HG02798 (cell line): ENCODE measurements around the gene TTC39B.
"Not testable (repeated sequence)": the region's sequence is repeated elsewhere in the genome, so short reads cannot be mapped to it uniquely, and the experiment has no call there.

Source experiments
- ATAC-seq: cut with Tn5 transposase; IDR thresholded peaks from one replicate; pipeline ENCODE4 v1.9.1; 2021; ENCODE audit warnings: mild to moderate bottlenecking; ENCODE audit not compliant: unreplicated experiment, poor library complexity

TTC39B gene

GRCh38 chr9:15232706-15233280, 74.2 kb downstream of the TTC39B start:
- not testable (repeated sequence) for ATAC-seq

GRCh38 chr9:15231788-15232635, 75.0 kb downstream of the TTC39B start:
- ATAC-seq = peak; percentile 79

GRCh38 chr9:15229409-15229808, 77.6 kb downstream of the TTC39B start:
- ATAC-seq = no peak

GRCh38 chr9:15227491-15227890, 79.5 kb downstream of the TTC39B start:
- no peak for ATAC-seq

- ATAC-seq = no peak
These were observed 81.4 kb downstream of the TTC39B start for GRCh38 chr9:15225564-15226126.

GRCh38 chr9:15222313-15222712, 84.7 kb downstream of the TTC39B start:
- ATAC-seq = no peak

- ATAC-seq = no peak
These were observed 85.3 kb downstream of the TTC39B start for GRCh38 chr9:15221746-15222145.

GRCh38 chr9:15220658-15221318, 86.2 kb downstream of the TTC39B start:
- no peak for ATAC-seq

GRCh38 chr9:15219546-15219945, 87.5 kb downstream of the TTC39B start:
- ATAC-seq = no peak

- ATAC-seq = no peak
These were observed 88.0 kb downstream of the TTC39B start for GRCh38 chr9:15218994-15219393.

GRCh38 chr9:15213249-15213648, 93.8 kb downstream of the TTC39B start:
- no peak for ATAC-seq

- peak; percentile 9 for ATAC-seq
These were observed 95.1 kb downstream of the TTC39B start for GRCh38 chr9:15211815-15212495.

GRCh38 chr9:15211160-15211814, 95.7 kb downstream of the TTC39B start:
- ATAC-seq = peak; percentile 81

- no peak for ATAC-seq
These were observed 99.9 kb downstream of the TTC39B start for GRCh38 chr9:15206903-15207696.

GRCh38 chr9:15205632-15206420, 101.2 kb downstream of the TTC39B start:
- ATAC-seq = no peak

GRCh38 chr9:15203581-15203980, 103.4 kb downstream of the TTC39B start:
- no peak for ATAC-seq

- no peak for ATAC-seq
These were observed 106.9 kb downstream of the TTC39B start for GRCh38 chr9:15200111-15200510.

- ATAC-seq = no peak
These were observed 114.2 kb downstream of the TTC39B start for GRCh38 chr9:15192856-15193255.
